ENCODE measurements around the gene PHOSPHO1.
"Not testable (repeated sequence)": the region's sequence is repeated elsewhere in the genome, so short reads cannot be mapped to it uniquely, and the experiment has no call there.

The PHOSPHO1 gene, protein sequence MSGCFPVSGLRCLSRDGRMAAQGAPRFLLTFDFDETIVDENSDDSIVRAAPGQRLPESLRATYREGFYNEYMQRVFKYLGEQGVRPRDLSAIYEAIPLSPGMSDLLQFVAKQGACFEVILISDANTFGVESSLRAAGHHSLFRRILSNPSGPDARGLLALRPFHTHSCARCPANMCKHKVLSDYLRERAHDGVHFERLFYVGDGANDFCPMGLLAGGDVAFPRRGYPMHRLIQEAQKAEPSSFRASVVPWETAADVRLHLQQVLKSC

DNA sequence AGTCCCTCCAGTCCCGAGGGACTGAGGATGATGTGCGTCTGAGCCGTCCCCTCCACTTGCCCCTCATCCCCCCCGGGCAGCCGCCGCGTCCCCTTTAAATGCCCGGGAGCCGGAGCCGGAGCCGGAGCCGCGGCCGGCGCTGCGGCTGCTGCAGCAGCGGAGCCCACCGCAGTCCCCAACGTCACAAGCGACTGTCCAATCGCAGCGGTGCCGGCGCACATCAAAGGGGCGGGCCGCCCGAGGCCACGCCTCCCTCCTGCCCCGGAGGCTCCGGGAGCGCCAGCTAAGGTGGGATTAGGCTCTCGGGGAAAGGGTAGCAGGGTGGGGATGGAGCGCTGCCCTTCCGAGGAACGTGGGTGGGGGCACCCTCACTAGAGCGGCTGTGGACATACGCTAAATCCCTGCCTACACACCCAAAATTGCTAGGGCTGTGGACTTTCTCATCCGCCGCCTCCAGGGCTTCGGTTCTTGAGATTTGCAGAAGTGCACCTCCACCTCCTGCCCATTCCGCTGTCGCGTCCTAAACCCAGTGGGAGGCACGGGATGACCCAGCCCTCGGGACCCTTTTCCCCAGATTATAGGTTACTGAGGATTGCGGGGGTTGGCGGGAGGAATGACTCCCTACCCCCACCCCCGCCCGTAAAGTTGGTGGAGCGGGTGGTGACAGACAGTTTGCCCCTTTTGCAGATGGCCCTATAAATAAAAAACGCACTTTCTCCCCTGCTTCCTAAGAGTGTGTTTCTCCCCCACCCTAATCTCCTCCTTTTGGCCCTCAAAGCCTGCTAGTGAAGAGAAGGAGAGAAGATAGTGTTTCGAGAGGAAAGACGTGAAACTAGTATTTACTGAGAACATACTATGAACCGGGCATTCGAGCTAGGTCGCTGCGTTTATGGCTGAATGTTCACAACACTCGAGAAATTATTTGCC is at the start of gene PHOSPHO1:
Gene PHOSPHO1, minus strand, starts transcription at position 152 of the 927 bp plus-strand sequence. CDS start 4,096 bp downstream, outside the sequence.
- DNase-seq: peak; percentile 88 to 91

DNA sequence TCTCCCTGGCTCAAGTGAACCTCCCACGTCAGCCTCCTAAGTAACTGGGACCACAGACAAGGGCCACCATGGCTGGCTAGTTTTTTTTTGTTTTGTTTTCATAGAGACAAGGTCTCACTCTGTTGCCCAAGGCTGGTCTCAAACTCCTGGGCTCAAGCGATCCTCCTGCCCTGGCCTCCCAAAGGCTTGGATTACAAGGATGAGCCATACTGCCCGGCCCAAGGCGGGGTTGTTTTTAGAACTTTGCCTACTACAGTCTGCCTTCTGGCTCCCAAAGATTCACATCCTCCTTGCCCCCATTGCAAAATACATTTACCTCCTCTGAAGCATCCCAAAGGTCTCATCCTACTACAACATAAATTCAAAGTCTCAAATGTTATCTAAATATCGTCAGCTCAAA is 49.5 kb upstream of the PHOSPHO1 start:
- DNase-seq: no peak

DNA sequence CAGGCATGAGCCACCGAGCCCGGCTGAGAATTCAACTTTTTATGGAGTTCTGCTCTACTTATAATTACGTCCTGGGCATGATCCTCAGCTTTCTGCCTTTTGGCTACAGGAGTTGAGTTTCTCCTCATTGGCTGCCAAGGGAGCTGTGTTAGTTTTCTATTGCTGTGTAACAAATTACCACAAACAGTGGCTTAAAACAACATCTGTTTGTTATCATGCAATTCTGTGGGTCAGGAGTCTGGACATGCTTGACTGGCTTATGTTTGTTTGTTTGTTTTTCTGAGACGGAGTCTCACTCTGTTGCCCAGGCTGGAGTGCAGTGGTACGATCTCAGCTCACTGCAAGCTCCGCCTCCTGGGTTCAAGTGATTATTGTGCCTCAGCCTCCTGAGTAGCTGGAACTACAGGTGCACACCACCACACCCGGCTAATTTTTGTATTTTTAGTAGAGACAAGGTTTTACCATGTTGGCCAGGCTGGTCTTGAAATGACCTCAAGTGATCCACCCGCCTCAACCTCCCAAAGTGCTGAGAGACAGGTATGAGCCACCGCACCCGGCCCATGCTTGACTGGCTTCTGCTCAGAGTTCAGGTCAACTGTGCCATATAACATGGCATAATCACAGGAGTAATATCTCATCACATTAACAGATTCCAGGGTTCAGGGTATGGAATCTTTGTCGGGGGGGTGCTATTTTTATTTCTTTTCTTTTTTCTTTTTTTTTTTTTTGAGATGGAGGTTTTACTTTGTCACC is 48.9 kb upstream of the PHOSPHO1 start:
- DNase-seq: not testable (repeated sequence)

DNA sequence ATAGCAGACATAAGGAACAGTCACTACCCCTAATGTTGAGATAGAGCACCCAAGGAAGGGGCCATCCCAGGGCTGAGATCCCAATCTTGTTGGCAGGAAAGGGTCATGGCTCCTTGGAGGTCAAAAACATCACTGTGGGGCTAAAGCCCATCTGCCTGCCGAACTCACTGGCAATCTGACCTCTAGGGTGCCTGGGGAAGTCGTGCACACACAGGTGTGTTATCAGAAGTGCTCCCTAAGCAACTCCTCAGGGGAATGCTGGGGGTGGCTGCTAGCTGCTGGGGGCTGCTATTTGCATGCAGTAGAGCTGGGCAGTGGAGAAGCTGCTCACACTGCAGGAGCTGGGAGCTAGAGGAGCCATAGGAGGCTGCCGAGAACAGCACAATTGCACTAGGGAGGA is 47.5 kb upstream of the PHOSPHO1 start:
- DNase-seq: no peak

DNA sequence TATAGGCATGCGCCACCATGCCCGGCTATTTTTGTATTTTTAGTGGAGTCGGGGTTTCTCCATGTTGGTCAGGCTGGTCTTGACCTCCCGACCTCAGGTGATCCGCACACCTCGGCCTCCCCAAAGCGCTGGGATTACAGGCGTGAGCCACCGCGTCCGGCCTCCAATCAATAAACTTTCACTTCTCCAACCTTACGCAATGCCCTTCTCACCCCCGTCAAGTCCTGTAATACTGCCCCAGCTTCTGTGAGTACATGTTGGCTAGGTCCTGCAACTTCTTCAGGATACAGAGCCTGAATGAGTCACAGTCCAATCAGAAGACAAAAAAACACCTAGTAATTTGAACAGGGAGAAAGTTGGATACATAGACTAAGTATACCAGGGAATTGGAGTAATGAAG is 47.1 kb upstream of the PHOSPHO1 start:
- DNase-seq: no peak

DNA sequence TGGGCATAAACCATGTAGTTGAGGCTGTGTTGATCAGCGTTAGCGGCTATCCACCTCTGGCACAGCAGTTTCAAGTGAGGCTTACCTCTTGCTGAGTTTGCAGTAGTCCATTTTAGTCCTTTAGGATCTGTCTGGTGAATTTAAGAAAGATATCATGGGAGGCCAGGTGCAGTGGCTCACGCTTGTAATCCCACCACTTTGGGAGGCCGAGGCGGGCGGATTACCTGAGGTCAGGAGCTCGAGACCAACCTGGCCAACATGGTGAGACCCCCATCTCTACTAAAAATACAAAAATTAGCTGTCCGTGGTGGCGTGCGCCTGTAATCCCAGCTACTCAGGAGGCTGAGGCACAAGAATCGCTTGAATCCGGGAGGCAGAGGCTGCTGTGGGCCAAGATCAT is 45.4 kb upstream of the PHOSPHO1 start:
- not testable (repeated sequence) for DNase-seq

DNA sequence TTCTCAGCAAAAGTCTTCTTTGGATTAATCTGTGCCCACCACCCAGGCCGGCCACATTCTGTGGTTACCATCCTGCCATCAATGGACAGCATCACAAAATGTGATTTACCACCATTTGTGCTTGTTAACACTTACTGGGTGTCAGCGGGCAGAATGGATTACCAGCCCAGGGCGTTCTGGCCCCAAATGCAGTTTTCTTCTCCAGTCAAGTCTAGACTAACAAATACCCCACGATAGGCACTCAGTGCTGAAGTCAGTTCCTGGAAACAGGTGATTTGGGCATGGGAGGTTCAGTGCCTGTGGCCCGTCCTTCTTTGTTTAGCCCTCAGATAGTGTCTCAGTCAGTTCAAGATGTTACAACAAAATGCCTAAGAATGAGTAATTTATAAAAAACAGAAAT is 38.8 kb upstream of the PHOSPHO1 start:
- DNase-seq: no peak

DNA sequence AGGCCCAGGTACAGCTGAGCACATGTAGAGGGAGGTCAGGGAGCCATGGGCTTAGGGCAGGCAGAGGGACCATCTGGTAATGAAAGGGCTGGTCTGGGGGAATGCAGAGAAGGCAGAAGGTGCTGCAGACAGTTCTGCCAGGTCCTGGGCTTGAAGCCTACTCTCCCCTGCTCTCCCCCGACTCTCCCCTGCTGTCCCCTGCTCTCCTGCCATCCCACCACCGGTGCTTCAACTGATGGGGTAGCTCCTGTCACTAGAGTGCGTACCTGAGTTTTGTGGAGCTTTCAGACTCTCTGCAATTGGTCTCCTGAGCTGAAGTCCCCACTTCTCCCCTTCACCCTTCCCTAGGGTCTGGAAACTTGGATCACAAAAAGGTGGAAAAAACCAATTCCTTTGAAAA is 37.3 kb upstream of the PHOSPHO1 start:
- no peak for DNase-seq

DNA sequence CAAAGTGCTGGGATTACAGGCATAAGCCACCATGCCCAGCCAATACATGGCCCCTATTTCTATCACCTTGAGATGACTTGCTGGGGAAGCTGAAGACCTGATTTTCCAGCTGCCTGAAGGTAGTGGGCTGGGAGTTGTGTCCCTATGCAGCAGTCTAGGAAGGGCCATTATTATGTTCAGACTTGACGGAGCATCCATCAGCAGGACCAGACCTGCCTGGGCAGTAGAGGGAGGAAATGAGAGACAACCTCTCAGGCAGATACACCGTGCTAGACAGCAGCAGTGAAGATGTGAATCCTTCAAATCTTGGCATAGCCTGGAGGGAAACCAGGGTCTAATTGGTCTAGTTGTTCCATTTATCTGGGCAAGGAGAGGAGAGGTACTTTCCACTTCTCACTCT is 35.6 kb upstream of the PHOSPHO1 start:
- DNase-seq: no peak

DNA sequence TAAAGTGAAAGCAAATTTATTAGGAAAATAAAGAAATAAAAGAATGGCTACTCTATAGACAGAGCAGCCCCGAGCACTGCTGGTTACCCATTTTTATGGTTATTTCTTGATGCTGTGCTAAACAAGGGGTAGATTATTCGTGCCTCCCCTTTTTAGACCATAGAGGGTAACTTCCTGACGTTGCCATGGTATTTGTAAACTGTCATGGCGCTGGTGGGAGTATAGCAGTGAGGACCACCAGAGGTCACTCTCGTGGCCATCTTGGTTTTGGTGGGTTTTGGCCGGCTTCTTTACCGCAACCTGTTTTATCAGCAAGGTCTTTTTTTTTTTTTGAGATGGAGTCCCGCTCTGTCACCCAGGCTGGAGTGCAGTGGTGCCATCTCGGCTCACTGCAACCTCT is 31.0 kb upstream of the PHOSPHO1 start:
- DNase-seq: not testable (repeated sequence)

DNA sequence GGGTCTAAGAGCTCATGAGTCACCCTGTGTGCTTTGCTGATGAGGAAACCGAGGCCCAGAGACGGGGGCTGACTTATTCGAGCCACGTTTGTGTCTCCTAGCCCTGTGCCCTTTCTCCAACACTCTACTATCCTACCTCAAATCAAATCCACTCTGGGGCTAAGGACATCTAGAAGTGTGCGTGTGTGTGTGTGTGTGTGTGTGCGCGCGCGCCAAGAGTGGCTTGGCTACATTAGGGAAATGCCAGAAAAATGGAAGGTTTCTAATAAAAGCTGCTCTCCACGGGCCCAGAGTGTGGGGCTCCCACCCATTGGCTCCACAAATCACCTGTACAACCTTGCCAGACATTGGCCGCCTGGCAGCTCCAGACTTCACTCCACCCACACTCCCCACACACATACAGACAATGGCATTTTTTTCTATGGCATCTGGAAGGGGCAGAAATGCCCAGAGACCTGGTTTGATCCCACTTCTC is 30.3 kb upstream of the PHOSPHO1 start:
- no peak for DNase-seq

DNA sequence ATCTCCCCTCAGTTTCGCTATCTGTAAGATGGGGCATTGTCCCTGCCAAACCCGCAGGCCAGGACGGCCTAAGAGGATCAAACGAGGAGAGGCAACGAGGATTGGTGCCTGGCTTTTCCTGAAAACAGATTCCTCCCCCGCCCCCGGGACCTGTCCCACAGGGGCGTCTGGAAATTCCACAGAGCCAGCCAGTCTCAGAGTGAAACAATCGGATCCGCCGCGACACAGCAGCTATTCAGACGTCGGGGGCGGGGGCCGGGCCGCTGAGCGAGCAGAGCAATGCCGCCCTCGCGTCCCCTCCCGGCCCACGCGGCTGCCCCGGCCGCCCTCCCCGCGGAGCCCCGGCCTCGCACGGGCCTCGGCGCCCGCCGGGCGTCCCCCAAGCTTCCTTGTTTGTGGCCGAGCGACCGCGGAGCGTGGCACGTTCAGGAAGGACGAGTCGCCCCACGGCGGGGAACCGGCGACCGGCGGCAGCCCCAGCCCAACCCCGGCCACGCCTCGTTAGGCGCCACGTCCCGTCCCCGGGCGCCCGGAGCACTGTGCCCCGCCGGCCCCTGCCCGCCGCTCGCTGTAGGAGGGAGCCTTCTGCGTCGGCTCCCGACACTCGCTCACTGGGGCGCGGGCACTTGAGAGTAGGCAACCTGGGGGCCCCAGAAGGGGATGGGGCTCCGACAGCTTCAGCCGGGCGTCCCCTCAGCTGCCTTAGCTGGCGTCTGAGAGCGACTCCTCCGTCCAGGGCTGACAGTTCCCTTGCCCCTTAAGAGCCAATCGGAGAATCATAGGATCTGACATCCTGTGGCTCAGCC is 29.6 kb upstream of the PHOSPHO1 start:
- DNase-seq: peak; percentile 67 to 72

DNA sequence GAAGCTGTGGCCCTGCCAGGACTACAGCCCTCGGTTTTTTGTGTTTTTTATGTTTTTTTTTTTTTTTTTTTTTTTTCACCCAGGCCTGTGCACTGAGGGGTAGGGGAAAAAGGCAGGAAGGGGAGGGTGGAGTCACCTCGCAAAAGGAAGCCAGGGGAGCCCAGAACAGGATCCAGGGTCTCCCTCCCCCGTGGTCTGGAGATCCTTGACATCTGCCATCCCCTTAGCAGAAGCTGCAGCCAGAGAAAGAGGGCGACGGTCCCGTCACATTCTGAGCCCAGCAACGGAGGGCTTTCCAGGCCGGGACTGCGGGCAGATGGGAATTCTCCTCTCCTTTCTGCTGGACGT is 29.1 kb upstream of the PHOSPHO1 start:
- DNase-seq: no peak

DNA sequence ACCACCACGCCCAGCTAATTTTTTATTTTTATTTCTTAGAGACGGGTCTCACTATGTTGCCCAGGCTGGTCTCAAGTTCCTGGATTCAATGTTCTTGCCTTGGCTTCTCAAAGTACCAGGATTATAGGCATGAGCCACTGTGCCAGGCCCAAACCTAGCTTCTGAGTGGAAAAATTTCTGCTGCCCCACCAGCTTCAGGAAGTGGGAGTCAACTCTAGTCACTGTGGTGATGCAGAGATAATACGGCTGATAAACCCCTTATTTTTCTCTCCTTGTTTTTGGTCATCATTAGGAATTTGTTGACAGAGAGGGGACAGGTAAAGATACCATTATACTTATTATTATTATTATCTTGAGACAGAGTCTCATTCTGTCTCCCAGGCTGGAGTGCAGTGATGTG is 27.8 kb upstream of the PHOSPHO1 start:
- no peak for DNase-seq

DNA sequence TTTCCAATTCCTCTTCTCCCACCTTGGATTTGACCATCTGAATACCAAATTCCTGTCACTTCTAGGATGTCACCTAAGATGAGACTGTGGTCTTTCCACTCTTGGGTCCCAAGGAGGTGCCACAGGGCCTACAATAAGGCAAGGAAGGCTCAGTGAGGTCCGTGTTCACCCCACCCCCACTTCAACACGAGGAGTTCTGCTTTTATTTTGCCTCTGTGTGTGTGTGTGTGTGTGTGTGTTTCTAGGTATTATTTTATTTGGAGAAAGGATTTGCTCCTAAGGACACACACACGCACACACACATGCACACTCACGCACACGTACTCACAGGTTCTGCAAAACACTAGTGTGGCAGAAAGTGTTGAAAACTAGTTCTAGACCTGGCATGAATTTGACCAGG is 24.5 kb upstream of the PHOSPHO1 start:
- DNase-seq: no peak

DNA sequence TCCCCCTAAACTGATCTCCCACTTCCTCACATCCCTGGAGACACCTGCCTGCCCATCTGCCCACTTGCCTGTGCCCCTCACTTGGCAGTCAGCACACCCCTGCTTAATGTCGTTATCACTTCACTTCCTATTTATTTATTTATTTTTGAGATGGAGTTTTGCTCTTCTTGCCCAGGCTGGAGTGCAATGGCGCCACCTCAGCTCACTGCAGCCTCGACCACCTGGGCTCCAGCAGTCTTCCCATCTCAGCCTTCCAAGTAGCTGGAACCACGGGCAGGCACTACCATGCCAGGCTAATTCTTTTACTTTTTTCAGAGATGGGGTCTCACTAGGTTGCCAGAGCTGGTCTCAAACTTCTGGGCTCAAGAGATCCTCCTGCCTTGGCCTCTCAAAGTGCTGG is 23.5 kb upstream of the PHOSPHO1 start:
- DNase-seq: no peak

DNA sequence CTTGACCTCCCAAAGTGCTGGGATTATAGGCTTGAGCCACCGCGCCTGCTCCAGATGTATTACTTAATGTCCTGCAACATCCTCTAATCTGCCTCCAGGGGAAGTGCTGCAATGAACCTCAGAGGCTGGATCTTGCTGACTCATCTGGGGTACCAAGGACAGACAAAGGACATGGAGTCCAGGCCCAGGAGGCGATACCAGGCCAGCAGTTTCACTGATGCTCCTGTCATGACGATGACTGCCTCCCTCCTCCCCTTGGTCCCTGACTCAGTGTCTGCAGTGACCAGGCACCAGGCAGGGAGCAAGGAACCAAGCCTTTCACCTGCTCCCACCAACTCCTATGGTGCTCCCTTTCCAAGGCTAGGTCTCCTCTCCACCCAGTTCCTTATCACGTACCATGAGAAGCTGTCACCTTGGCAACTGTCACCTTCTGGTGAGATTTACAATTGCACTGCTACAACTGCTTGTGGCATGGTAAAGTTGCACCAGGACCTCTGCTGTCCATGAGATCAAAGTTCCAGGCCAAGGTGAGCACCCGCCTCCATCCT is 21.6 kb upstream of the PHOSPHO1 start:
- no peak for DNase-seq

DNA sequence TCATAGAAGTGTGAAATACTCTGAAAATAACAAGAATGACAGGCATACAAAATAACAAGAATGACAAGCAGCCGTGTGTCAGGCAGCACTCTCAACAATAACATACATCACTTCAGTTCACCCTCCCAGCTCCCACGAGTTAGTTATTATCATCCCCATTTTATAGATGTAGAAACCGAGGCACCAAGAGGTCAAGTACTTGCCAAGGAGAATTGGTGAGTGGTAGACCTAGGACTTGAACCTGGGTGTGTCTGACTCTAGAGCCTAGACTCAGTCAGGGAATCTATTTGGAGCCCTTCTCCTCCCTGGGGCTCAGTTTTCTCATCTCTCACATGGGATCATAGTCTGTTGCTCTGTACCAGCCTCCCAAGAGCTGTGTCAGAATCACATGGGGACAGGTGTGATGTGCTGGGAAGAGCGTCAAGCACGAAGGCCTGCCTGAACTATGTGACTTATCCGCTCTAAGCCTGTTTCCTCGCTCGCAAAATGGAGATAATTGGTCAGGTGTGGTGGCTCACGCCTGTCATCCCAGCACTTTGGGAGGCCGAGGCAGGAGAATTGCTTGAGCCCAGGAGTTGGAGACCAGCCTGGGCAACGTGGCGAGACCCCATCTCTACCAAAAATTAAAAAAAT is 19.4 kb upstream of the PHOSPHO1 start:
- DNase-seq: no peak

DNA sequence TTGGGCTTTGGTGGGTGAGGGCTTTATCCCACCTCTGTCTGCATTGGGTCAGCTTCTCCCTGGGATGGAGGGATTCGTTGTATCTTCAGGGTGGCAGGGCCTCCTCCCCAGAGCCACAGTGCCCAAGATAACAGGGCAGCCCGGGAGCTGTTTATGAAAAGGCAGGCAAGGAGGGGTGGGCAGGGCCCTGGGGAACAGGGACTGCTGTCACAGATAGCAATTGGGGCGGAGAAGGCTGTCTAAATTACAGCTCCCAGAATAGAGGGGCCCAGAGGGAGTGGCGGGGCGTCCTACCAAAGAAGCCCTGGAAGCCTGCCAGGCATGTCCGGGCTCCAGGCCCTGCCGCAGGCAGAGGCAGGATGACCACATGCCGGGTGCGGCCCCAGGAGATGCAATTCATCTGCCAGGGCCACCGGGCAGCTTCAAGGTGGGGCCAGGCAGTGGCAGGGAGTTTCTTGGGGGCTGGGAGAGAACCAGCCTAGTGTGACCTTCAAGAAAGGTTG is 18.8 kb upstream of the PHOSPHO1 start:
- DNase-seq: no peak

DNA sequence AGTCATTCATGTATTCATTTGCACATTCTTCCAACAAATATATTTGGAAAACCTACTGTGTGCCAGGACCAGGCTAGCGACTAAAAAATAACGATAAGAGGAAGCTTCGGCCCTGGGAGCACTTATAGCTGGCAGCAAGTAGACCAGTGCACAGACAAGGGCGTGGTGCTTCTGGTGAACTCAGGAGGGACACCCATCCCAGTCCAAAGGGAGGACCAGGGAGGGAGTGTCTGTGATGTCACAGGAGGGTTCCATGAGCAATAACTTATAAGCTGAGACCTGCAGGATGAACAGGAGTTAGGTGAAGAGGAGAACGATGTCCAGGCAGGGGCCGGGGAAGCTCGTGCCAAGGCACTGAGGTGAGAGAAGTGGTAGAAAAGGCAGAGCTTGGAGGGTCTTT is 17.4 kb upstream of the PHOSPHO1 start:
- no peak for DNase-seq

DNA sequence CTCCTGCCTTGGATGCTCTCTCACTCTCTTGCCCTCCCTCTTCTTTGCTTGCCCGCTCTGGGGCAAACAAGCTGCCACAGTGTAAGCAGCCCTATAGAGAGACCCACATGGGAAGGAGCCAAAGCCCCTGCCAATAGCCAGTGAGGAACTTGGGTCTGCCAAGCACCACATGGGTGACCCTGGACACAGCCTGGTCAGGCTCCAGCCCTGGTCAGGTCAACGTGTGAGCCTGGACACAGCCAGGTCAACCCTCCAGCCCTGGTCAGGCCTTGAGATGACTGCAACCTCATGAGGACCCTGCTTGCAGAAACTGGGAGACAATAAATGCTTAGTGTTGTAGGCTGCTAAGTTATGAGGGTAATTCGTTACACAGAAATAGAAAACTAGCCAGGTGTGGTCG is 14.3 kb upstream of the PHOSPHO1 start:
- no peak for DNase-seq

DNA sequence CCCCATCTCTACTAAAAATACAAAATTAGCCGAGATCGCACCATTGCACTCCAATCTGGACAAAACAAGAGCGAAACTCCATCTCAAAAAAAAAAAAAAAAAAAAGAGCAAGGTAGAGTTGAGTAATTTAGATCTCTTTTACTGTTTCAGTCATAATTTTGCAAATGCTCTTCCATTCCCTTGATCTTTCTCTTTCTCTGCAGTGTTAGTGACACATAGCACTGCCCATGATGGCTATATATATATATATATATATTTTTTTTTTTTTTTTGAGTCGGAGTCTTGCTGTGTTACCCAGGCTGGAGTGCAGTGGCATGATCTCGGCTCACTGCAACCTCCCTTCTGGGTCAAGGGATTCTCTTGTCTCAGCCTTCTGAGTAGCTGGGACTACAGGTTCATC is 12.2 kb upstream of the PHOSPHO1 start:
- no peak for DNase-seq

Measured in activated T-cell treated with anti-CD3 and anti-CD28 coated beads, Interleukin-2, amount 50 U/mL, for 48 hours (primary cell).